Esophagus muscularis mucosa (tissue), 3 donors: ENCODE measurements around the gene RASAL2.

ENCODE experiments used
- CTCF ChIP-seq, 3 experiments: fragments of 200-600 bp in 2 of 3; fragments of 450-650 bp in 1 of 3; sonication (generic) in 2 of 3; IDR thresholded peaks; one replicate each; pipeline ENCODE4 v1.5.1; 2017 to 2019; ENCODE audit warnings: antibody characterized with exemption in 3 of 3, mild to moderate bottlenecking in 2 of 3, moderate library complexity in 1 of 3
- POLR2AphosphoS5 ChIP-seq, 2 donors: sonication (generic); formaldehyde crosslinking; IDR thresholded peaks; one replicate each; pipeline ENCODE4 v1.6.1; 2017; ENCODE audit warnings: antibody characterized with exemption in 2 of 2

- TF ChIP-seq CTCF (IDR thresholded peaks at IDR 0.05) (no peak), POLR2AphosphoS5 (IDR thresholded peaks at IDR 0.05) (no peak)
These were observed 393.2 kb downstream of the RASAL2 start for GRCh38 chr1:178487070-178487615.
